Left renal pelvis (tissue), 4 donors: Measurements from ENCODE around the gene MRPL14. TPM values are rescaled to one million over a fixed set of nuclear protein-coding genes. Genes with fewer than 3 reads are reported as not detected.
A peak's percentile ranks its signal among the peaks of the same experiment; 100 is the strongest.

ENCODE experiments used
- DNase-seq, 4 donors: peaks; one replicate each; pipeline ENCODE4 v3.0.0-alpha.2; 2013; ENCODE audit warnings: low read depth in 4 of 4, low spot score in 3 of 4
- polyA plus RNA-seq, 4 donors: library from polyadenylated mRNA; unstranded; fragments of 120-200 nt; gene quantifications; one replicate each; pipeline ENCODE4 v1.2.1, GENCODE V29; 2013; ENCODE audit not compliant: insufficient read length in 4 of 4

Gene MRPL14
- polyA plus RNA-seq, 4 donors: 37.0 to 44.0 (median 38.1) TPM

- peak in 1 of 4 donors; percentile 45 for DNase-seq
These were observed 717 bp downstream of the MRPL14 start for GRCh38 chr6:44126320-44127149.

- DNase-seq: no peak
These were observed 3.7 kb downstream of the MRPL14 start for GRCh38 chr6:44123544-44123943.

- no peak for DNase-seq
These were observed 4.5 kb downstream of the MRPL14 start for GRCh38 chr6:44122801-44123200.

- no peak for DNase-seq
These were observed 6.4 kb downstream of the MRPL14 start for GRCh38 chr6:44120692-44121443.

- DNase-seq: no peak
These were observed 7.5 kb downstream of the MRPL14 start for GRCh38 chr6:44119704-44120262.

- no peak for DNase-seq
These were observed 9.7 kb downstream of the MRPL14 start for GRCh38 chr6:44117397-44118128.

- DNase-seq: no peak
These were observed 10.4 kb downstream of the MRPL14 start for GRCh38 chr6:44116641-44117382.

GRCh38 chr6:44115866-44116265, 11.4 kb downstream of the MRPL14 start:
- no peak for DNase-seq

GRCh38 chr6:44113414-44113813, 13.8 kb downstream of the MRPL14 start:
- DNase-seq: no peak

- DNase-seq: no peak
These were observed 15.5 kb downstream of the MRPL14 start for GRCh38 chr6:44111434-44112417.

- DNase-seq: no peak
These were observed 16.3 kb downstream of the MRPL14 start for GRCh38 chr6:44110966-44111365.

GRCh38 chr6:44110005-44110676, 17.1 kb downstream of the MRPL14 start:
- no peak for DNase-seq

GRCh38 chr6:44109212-44109611, 18.0 kb downstream of the MRPL14 start:
- no peak for DNase-seq

- no peak for DNase-seq
These were observed 18.8 kb downstream of the MRPL14 start for GRCh38 chr6:44108471-44108870.

- no peak for DNase-seq
These were observed 20.2 kb downstream of the MRPL14 start for GRCh38 chr6:44107017-44107416.

- DNase-seq: no peak
These were observed 21.1 kb downstream of the MRPL14 start for GRCh38 chr6:44105993-44106740.

- no peak for DNase-seq
These were observed 22.1 kb downstream of the MRPL14 start for GRCh38 chr6:44105146-44105545.
